Measurements from ENCODE around the gene HK1.

DNA sequence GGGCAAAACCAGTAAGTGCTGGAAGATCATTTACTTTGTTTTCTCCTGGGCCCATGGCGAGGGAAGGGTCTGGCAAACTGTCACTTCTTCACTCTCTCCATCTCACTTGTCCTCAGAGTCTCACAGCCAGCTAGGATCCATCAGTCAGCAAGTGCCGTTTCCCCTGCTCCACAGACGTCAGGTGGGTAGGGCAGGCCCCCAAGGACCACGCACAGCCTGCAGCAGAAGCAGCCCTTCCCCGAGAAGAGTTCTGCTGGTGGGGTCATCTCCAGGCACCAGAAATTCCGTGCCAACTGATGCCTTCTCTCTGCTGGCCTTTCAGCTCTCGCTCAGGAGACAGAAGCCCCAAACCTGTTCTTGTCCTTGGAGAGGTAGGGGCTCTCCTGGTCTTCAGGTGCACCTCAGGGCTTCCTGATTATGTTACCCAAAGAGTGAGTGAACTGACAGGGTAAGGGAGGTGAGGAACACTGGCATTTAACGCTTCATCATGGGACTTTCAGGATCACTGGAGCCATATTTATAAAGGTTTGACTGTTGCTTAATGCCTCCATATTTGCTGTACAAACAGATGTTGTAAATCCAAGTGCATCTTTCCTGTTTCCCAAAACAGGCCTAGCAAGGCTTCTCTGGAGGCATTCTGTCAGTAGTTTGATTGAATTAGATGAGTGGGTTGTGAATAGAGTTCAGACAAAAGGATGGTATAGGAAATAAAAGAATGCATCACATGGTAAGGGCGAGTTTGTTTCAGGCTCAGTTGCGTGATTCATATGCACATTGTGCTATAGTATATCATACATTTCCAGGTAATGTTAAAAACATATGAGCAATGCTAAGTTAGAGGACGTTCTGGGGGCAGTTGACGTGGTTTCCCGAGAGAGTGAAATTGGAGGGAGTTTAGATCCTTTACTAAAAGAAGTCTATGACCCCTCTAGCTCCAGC, 159.3 kb downstream of the HK1 start:
- TF ChIP-seq POLR2A (IDR thresholded peaks at IDR 0.05; ENCODE audit: low read length) (no peak), GATA1 (IDR thresholded peaks at IDR 0.05; ENCODE audit: low read depth, low read length) (no peak)
